RWPE1 (cell line): ENCODE results near the gene MAML3.

Experiments
- CTCF ChIA-PET: fragments of 350-600 bp; sonication (Branson Sonifier 250); formaldehyde crosslinking; extraction: SDS; loops from one replicate; lab custom pipeline; 2021; lab: Yijun Ruan, JAX
- POLR2A ChIA-PET: fragments of 400-600 bp; formaldehyde crosslinking; extraction: SDS; loops from one replicate; lab custom pipeline; 2020; ENCODE audit warnings: antibody characterized with exemption; ENCODE audit not compliant: low non-redundant PET; lab: Yijun Ruan, JAX
- DNase-seq: peaks from one replicate; pipeline ENCODE4 v3.0.0; 2012; ENCODE audit warnings: low spot score
- H3K27ac ChIP-seq: fragments of 450-650 bp; 2 replicates; pipeline ENCODE4 v1.5.1; 2017
- CTCF ChIP-seq: fragments of 450-650 bp; conservative IDR thresholded peaks from 2 replicates; pipeline ENCODE4 v1.5.1; 2017; ENCODE audit warnings: low read depth, mild to moderate bottlenecking

The MAML3 gene

GRCh38 chr4:140098455-140099160 is 55.4 kb downstream of the MAML3 start:
- peak; percentile 33 for DNase-seq
- POLR2A ChIA-PET = no interaction called here
- TF ChIP-seq CTCF = no peak
- CTCF ChIA-PET = no interaction called here
- no peak overlapping the region for H3K27ac ChIP-seq

GRCh38 chr4:140097572-140097971 is 56.4 kb downstream of the MAML3 start:
- ChIA-PET CTCF (interaction anchor here (0.6 kb wide), 2 partner anchors 45 to 1988 kb away, joined by 3 read pairs; no protein-coding TSS in a partner anchor), POLR2A (no interaction called here)
- H3K27ac ChIP-seq = no peak overlapping the region
- no peak for TF ChIP-seq CTCF
- no peak for DNase-seq

- ChIA-PET POLR2A (no interaction called here), CTCF (interaction anchor here (0.6 kb wide), 1 partner anchor 45 kb away, joined by 3 read pairs; no protein-coding TSS in a partner anchor)
- DNase-seq = no peak
- no peak overlapping the region for H3K27ac ChIP-seq
- no peak for TF ChIP-seq CTCF
These were observed 57.1 kb downstream of the MAML3 start for GRCh38 chr4:140096921-140097320.

- CTCF ChIA-PET = no interaction called here
- H3K27ac ChIP-seq = no peak overlapping the region
- POLR2A ChIA-PET = no interaction called here
- DNase-seq = no peak
- TF ChIP-seq CTCF = no peak
These were observed 57.5 kb downstream of the MAML3 start for GRCh38 chr4:140096483-140096861.

- CTCF ChIA-PET = no interaction called here
- TF ChIP-seq CTCF = no peak
- DNase-seq = peak; percentile 61
- POLR2A ChIA-PET = no interaction called here
- H3K27ac ChIP-seq = no peak overlapping the region
These were observed 58.1 kb downstream of the MAML3 start for GRCh38 chr4:140095694-140096482.

GRCh38 chr4:140094438-140095420 is 59.3 kb downstream of the MAML3 start:
- TF ChIP-seq CTCF = no peak
- H3K27ac ChIP-seq = no peak overlapping the region
- ChIA-PET POLR2A (no interaction called here), CTCF (no interaction called here)
- no peak for DNase-seq
